ENCODE results near the gene LTB. TPM values are rescaled to one million over a fixed set of nuclear protein-coding genes. Genes with fewer than 3 reads are reported as not detected.

LTB gene
- total and polyA plus RNA-seq, 2 of the 13 experiments (the other 11 are each of a cell fraction or from before 2014, with no cell fraction given): 0.09 to 0.22 TPM

DNA sequence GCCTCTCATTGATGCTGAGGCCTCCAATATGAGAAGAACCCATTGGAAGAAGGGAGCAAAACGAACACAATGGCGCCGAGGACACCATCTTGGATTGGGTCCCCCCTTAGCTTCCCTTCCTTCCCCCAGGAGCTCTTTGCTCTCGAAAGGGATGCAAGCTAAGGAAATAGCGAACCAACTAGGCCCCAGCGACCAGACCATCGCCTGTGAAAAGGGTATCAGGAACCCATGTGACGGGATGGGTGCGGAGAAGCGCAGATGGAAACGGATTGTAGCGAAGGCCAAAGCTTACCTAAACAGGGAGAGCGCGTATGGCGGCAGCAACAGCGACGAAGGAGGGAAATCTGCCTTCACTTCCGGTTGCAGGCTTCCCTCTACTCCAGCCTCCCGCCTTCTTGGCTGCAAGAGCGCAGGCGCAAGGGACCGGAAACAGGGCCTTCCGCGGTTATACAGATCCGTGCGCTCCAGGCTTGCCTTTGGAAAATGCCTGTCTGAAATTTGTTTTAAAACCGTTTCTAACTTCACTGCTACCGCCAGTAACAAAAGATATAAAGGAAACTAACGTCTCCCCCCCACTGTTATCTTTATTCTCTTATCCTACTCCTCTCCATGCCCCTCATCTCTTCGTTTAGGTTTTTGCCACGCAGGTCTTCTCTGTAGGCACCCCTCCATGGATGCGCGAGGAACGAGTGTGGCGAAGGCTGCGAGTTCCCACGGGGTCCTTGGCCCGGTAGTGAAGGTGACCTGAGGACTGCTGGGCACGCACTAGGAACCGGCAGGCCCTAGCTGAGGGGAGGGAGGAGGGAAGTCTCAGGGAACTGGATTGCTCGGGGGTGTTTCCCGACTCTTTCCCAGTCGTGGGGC is 40.3 kb downstream of the LTB start, which contains the start of gene DDX39B (continued):
- TF ChIP-seq, protein P1, sequence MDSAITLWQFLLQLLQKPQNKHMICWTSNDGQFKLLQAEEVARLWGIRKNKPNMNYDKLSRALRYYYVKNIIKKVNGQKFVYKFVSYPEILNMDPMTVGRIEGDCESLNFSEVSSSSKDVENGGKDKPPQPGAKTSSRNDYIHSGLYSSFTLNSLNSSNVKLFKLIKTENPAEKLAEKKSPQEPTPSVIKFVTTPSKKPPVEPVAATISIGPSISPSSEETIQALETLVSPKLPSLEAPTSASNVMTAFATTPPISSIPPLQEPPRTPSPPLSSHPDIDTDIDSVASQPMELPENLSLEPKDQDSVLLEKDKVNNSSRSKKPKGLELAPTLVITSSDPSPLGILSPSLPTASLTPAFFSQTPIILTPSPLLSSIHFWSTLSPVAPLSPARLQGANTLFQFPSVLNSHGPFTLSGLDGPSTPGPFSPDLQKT (CRISPR knock-in tag; IDR thresholded peaks at IDR 0.05; ENCODE audit: borderline replicate concordance): no peak
- TF ChIP-seq ZNF607 (CRISPR knock-in tag; IDR thresholded peaks at IDR 0.05; ENCODE audit: borderline replicate concordance): peak; percentile 81; the same call in 1 of the 2 replicates
- no peak for TF ChIP-seq MLLT10 (CRISPR knock-in tag; IDR thresholded peaks at IDR 0.05)
- TF ChIP-seq, protein P2, sequence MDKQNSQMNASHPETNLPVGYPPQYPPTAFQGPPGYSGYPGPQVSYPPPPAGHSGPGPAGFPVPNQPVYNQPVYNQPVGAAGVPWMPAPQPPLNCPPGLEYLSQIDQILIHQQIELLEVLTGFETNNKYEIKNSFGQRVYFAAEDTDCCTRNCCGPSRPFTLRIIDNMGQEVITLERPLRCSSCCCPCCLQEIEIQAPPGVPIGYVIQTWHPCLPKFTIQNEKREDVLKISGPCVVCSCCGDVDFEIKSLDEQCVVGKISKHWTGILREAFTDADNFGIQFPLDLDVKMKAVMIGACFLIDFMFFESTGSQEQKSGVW (CRISPR knock-in tag; IDR thresholded peaks at IDR 0.05; ENCODE audit: borderline replicate concordance): no peak
- TF ChIP-seq ZSCAN12 (CRISPR knock-in tag; IDR thresholded peaks at IDR 0.05): 0 out of 2 replicates have a peak, but pooled peaks have one; percentile 57
- TF ChIP-seq, protein P3, sequence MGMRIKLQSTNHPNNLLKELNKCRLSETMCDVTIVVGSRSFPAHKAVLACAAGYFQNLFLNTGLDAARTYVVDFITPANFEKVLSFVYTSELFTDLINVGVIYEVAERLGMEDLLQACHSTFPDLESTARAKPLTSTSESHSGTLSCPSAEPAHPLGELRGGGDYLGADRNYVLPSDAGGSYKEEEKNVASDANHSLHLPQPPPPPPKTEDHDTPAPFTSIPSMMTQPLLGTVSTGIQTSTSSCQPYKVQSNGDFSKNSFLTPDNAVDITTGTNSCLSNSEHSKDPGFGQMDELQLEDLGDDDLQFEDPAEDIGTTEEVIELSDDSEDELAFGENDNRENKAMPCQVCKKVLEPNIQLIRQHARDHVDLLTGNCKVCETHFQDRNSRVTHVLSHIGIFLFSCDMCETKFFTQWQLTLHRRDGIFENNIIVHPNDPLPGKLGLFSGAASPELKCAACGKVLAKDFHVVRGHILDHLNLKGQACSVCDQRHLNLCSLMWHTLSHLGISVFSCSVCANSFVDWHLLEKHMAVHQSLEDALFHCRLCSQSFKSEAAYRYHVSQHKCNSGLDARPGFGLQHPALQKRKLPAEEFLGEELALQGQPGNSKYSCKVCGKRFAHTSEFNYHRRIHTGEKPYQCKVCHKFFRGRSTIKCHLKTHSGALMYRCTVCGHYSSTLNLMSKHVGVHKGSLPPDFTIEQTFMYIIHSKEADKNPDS (CRISPR knock-in tag; IDR thresholded peaks at IDR 0.05): 0 out of 2 replicates have a peak, but pooled peaks have one; percentile 46
- TF ChIP-seq GABPA (IDR thresholded peaks at IDR 0.05; ENCODE audit: low read depth, low read length): peak; percentile 82
- TF ChIP-seq GABPA (CRISPR knock-in tag; IDR thresholded peaks at IDR 0.05; ENCODE audit: low read depth): peak; percentile 97
- TF ChIP-seq, protein P4, sequence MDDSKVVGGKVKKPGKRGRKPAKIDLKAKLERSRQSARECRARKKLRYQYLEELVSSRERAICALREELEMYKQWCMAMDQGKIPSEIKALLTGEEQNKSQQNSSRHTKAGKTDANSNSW (CRISPR knock-in tag; IDR thresholded peaks at IDR 0.05; ENCODE audit: borderline replicate concordance): 0 out of 2 replicates have a peak, but pooled peaks have one; percentile 88
- no peak for TF ChIP-seq NBN (conservative IDR thresholded peaks at IDR 0.05)
- TF ChIP-seq TRIM24 (CRISPR knock-in tag; IDR thresholded peaks at IDR 0.05): no peak
- TF ChIP-seq ZNF644 (CRISPR knock-in tag; IDR thresholded peaks at IDR 0.05; ENCODE audit: low read depth): peak; percentile 80; the same call in 1 of the 2 replicates
- TF ChIP-seq, protein P5, sequence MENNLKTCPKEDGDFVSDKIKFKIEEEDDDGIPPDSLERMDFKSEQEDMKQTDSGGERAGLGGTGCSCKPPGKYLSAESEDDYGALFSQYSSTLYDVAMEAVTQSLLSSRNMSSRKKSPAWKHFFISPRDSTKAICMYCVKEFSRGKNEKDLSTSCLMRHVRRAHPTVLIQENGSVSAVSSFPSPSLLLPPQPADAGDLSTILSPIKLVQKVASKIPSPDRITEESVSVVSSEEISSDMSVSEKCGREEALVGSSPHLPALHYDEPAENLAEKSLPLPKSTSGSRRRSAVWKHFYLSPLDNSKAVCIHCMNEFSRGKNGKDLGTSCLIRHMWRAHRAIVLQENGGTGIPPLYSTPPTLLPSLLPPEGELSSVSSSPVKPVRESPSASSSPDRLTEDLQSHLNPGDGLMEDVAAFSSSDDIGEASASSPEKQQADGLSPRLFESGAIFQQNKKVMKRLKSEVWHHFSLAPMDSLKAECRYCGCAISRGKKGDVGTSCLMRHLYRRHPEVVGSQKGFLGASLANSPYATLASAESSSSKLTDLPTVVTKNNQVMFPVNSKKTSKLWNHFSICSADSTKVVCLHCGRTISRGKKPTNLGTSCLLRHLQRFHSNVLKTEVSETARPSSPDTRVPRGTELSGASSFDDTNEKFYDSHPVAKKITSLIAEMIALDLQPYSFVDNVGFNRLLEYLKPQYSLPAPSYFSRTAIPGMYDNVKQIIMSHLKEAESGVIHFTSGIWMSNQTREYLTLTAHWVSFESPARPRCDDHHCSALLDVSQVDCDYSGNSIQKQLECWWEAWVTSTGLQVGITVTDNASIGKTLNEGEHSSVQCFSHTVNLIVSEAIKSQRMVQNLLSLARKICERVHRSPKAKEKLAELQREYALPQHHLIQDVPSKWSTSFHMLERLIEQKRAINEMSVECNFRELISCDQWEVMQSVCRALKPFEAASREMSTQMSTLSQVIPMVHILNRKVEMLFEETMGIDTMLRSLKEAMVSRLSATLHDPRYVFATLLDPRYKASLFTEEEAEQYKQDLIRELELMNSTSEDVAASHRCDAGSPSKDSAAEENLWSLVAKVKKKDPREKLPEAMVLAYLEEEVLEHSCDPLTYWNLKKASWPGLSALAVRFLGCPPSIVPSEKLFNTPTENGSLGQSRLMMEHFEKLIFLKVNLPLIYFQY (CRISPR knock-in tag; IDR thresholded peaks at IDR 0.05; ENCODE audit: borderline replicate concordance): peak; percentile 68; the same call in 1 of the 2 replicates
- TF ChIP-seq ZNF143 (CRISPR knock-in tag; IDR thresholded peaks at IDR 0.05): peak; percentile 67
